ENCODE data around the gene ZNF57.
A peak's percentile ranks its signal among the peaks of the same experiment; 100 is the strongest.
"Not testable (repeated sequence)": the region's sequence is repeated elsewhere in the genome, so short reads cannot be mapped to it uniquely, and the experiment has no call there.

Gene ZNF57

DNA sequence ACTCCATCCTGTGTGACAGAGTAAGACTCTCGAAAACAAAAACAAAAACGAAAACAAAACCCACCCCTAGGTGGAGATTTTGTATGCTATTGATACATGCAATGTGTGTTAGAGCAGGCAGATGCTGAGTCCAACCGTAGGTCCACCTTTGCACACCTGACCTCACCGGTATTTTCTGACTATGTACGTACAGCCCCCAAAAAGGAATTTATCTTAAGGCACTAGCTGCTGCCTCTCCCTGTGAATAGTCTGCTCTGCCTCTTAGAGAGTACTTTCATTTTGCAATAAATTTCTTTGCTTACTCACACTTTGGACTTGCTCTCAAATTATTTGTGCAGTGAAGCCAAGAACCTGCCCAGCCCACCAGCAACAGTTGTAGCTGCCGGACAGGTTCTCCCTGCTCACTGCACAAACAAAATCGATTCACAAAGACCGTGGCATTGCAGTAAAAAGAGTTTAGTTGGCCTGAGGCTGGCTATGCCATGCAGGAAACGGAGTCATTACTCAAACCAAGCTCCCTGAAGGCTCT lies 52.3 kb downstream of the ZNF57 start:
- no peak for DNase-seq (ENCODE audit: low spot score)

DNA sequence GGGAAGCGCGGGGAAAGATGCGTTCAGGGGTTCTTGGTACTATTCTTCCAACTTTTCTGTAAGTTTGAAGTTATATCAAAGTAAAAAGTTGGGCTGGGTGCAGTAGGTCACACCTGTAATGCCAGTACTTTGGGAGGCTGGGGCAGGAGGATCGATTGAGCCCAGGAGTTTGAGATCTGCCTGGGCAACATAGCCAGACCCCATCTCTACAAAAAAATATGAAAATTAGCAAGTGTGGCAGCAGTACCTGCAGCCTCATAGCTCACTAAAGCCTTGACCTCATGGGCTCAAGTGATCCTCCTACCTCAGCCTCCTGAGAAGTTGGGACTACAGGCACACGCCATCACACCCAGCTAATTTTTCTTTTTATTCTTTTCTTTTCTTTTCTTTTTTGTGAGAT lies 56.4 kb downstream of the ZNF57 start:
- DNase-seq (ENCODE audit: low spot score), result no peak

DNA sequence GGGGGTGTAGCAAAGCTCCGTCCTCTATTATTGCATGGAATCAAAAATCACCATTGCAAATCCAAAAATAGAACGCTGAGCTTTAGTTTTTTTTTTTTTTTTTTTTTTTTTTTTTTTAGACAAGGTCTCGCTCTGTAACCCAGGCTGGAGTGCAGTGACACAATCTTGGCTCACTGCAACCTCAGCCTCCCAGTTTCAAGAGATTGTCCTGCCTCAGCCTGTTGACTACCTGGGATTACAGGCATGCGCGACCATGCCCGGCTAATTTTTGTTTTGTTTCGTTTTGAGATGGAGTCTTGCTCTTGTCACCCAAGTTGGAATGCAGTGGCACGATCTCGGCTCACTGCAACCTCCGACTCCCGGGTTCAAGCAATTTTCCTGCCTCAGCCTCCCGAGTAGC lies 59.4 kb downstream of the ZNF57 start:
- DNase-seq (ENCODE audit: low spot score), result no peak

DNA sequence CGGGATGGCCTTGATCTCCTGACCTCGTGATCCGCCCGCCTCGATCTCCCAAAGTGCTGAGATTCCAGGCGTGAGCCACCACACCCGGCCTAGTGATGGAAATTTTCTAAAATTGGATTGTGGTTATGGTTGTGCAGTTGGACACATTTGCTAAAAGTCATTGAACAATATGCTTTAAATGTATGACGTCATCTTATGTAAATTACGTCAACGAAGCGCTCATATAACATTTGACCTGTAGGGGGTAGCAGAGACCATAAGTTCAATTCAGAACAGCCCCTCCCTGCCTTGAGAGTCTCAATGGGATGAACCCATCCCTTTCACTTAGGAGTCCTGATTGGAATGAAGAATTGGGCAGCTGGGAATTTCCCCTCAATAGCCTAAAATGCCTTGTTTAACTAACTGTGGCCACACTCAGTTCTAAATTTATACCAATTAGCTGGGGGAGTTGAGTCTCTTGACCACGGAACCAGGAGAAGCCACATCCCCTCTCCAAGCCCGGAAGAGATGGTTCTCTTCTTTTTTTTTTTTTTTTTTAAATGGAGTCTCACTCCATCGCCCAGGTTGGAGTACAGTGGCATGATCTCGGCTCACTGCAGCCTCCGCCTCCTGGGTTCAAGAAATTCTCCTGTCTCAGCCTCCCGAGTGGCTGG lies 61.4 kb downstream of the ZNF57 start:
- peak; percentile 48 for DNase-seq (ENCODE audit: low spot score)

DNA sequence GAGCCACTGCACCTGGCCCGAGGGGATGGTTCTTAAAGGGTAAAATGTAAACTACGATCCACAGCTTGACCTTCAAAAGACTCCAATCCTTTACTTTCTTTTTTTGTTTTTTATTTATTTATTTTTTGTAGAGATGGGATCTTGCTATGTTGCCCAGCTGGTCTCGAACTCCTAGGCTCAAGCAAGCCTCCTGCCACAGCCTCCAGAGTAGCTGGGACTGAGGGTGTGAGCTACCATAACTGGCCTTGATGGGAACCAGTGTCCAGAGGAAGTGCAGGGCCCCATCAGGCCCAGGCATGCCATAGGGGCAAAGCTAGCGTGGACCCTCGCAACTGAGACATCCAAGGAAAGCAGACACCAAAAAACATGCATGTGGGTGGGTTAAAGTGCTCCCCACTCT lies 62.4 kb downstream of the ZNF57 start:
- DNase-seq (ENCODE audit: low spot score), result no peak

DNA sequence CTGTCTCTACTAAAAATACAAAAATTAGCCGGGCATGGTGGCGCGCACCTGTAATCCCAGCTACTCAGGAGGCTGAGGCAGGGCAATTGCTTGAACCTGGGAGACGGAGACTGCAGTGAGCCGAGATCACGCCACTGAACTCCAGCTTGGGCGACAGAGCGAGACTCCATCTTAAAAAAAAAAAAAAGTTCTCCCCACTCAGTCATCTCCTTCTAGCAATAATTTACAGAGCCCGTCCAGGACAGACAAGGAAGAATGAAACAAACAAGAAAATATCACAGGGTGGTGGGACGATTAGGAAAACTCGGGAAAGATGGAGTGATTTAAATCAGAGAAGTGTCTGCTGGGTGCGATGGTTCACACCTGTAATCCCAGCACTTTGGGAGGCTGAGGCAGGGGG lies 62.9 kb downstream of the ZNF57 start:
- not testable (repeated sequence) for DNase-seq (ENCODE audit: low spot score)

DNA sequence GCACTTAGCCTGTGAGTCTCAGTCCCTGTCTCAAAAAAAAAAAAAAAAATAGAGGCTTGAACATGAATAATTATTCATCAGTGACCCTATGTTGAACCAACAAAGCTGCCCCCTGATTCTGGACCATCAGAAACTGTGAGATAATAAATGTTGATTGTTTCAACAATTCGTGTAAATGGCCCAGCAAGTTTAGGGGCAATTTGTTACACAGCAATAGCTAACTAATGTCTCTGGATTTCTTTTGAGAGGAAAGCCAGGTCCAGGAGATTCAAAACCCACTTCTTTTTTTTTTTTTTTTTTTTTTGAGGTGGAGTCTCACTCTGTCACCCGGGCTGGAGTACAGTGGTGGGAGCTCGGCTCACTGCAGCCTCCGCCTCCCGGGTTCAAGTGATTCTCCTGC lies 64.1 kb downstream of the ZNF57 start:
- no peak for DNase-seq (ENCODE audit: low spot score)

DNA sequence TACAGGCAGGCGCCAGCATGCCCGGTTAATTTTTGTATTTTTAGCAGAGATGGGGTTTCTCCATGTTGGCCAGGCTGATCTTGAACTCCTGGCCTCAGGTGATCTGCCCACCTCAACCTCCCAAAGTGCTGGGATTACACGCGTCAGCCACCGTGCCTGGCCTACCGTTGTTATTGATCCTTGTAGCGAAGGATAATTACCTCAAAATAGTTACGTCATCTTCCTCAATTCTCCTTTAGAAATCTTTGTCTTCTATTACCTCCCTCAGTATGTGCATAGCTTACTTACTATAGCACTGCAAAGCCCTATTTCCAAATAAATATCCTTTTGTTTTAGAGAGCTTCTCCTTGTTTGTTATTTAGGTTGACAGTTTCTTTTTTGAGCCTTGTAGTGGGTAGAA lies 67.2 kb downstream of the ZNF57 start:
- DNase-seq (ENCODE audit: low spot score), result no peak

Measured in hepatic stellate cell (primary cell).